ENCODE measurements around the gene NEK4. TPM values are rescaled to one million over a fixed set of nuclear protein-coding genes. Genes with fewer than 3 reads are reported as not detected.

Gene NEK4
- total RNA-seq, 1 experiment from 2014 or later: 22.0 TPM

DNA sequence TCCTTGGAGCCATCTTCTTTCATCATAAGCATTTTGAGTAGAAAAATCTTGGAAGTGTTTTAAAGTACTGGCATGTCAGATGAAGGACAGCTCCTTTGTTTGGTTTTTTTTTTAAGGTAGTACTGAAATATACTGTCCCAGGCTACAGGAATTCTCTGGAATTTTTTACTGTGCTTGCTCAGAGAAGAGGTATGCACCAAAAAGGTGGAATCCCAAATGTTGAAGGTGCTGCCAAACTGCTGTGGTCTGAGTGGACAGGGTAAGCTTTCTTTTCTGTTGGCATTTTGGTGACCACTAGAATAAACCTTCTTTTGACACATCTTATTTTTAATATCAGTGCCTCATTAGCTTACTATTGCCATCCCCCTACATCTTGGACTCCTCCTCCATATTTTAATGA is 77.7 kb downstream of the NEK4 start:
- H3K27ac ChIP-seq (ENCODE audit: low read depth, low read length, poor library complexity, severe bottlenecking): no peak overlapping the region
- intact Hi-C loops (cut with micrococcal nuclease; ENCODE audit: unreplicated experiment): no loop called here
- TF ChIP-seq, protein P1, sequence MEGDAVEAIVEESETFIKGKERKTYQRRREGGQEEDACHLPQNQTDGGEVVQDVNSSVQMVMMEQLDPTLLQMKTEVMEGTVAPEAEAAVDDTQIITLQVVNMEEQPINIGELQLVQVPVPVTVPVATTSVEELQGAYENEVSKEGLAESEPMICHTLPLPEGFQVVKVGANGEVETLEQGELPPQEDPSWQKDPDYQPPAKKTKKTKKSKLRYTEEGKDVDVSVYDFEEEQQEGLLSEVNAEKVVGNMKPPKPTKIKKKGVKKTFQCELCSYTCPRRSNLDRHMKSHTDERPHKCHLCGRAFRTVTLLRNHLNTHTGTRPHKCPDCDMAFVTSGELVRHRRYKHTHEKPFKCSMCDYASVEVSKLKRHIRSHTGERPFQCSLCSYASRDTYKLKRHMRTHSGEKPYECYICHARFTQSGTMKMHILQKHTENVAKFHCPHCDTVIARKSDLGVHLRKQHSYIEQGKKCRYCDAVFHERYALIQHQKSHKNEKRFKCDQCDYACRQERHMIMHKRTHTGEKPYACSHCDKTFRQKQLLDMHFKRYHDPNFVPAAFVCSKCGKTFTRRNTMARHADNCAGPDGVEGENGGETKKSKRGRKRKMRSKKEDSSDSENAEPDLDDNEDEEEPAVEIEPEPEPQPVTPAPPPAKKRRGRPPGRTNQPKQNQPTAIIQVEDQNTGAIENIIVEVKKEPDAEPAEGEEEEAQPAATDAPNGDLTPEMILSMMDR (conservative IDR thresholded peaks at IDR 0.05; ENCODE audit: low read depth, low read length): no peak
- TF ChIP-seq EZH2 (IDR thresholded peaks at IDR 0.05; ENCODE audit: borderline replicate concordance, low read depth, low read length, poor library complexity, severe bottlenecking): no peak
- ChIA-PET CTCF (no interaction called here), POLR2A (ENCODE audit: low non-redundant PET) (no interaction called here)
- no peaks in the 10 kb centered on the region for H3K9me3 ChIP-seq (ENCODE audit: low read depth, low read length, poor library complexity, severe bottlenecking)
- peaks cover 87% of the 10 kb centered on the region for H3K36me3 ChIP-seq (ENCODE audit: insufficient read depth, low read length, poor library complexity, severe bottlenecking)
- H3K27me3 ChIP-seq (replicated peaks; ENCODE audit: insufficient read depth, low read depth, low read length, poor library complexity): no peaks in the 10 kb centered on the region
- BruUV-seq (replicated peaks): no TSS peak
- peaks cover under 1% of the 10 kb centered on the region for H3K4me1 ChIP-seq (ENCODE audit: insufficient read depth, low read length, poor library complexity, severe bottlenecking)
- no peak overlapping the region for H3K4me3 ChIP-seq (ENCODE audit: low read depth, low read length, poor library complexity, severe bottlenecking)
- DNase-seq (ENCODE audit: low spot score): no peak

DNA sequence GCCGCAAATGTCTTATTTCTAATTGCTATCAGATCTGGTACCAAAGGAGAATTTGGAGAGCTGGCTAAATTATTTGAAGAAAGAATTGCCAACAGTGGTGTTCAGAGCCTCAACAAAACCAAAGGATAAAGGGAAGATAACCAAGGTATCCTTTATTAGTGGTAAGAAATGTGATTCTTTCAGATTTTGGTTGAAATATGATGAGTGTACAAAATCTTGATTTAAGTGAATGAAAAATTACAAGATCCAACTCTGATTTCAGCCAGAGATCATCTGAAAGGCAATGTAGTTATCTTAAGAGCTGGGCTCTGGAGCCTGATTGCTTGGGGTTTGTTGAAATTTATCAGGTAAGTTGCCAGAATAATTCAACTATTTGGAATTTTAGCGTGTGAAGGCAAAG is 80.2 kb downstream of the NEK4 start:
- ChIA-PET CTCF (no interaction called here), POLR2A (ENCODE audit: low non-redundant PET) (no interaction called here)
- H3K36me3 ChIP-seq (ENCODE audit: insufficient read depth, low read length, poor library complexity, severe bottlenecking): peaks cover 88% of the 10 kb centered on the region
- H3K4me1 ChIP-seq (ENCODE audit: insufficient read depth, low read length, poor library complexity, severe bottlenecking): peaks cover 12% of the 10 kb centered on the region
- no peak overlapping the region for H3K4me3 ChIP-seq (ENCODE audit: low read depth, low read length, poor library complexity, severe bottlenecking)
- no TSS peak for BruUV-seq (replicated peaks)
- intact Hi-C loops (cut with micrococcal nuclease; ENCODE audit: unreplicated experiment): no loop called here
- no peak for DNase-seq (ENCODE audit: low spot score)
- no peak overlapping the region for H3K27ac ChIP-seq (ENCODE audit: low read depth, low read length, poor library complexity, severe bottlenecking)
- no peaks in the 10 kb centered on the region for H3K27me3 ChIP-seq (replicated peaks; ENCODE audit: insufficient read depth, low read depth, low read length, poor library complexity)
- TF ChIP-seq, protein P1 (conservative IDR thresholded peaks at IDR 0.05; ENCODE audit: low read depth, low read length): no peak
- no peak for TF ChIP-seq EZH2 (IDR thresholded peaks at IDR 0.05; ENCODE audit: borderline replicate concordance, low read depth, low read length, poor library complexity, severe bottlenecking)
- H3K9me3 ChIP-seq (ENCODE audit: low read depth, low read length, poor library complexity, severe bottlenecking): no peaks in the 10 kb centered on the region

DNA sequence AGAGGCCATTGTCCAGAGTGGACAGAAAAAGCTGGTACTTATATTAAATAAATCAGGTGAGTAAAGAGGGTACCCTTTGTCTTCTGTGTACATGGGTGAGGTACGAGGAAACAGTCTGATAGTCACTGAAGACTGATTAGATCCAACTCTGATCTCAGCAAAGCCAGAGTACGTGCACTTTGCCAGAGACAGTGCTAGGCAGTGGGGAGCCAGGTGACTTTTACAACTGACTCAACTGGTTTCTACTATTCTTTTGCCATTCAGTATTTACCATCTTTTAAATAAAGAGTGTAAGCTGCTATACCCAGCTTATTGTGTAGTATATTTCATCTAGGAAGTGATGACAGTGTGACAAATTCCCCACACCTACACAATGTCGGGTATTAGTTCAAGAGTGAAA is 81.6 kb downstream of the NEK4 start:
- Histone ChIP-seq H3K36me3 (ENCODE audit: insufficient read depth, low read length, poor library complexity, severe bottlenecking) (peaks cover 74% of the 10 kb centered on the region), H3K27me3 (replicated peaks; ENCODE audit: insufficient read depth, low read depth, low read length, poor library complexity) (no peaks in the 10 kb centered on the region), H3K4me1 (ENCODE audit: insufficient read depth, low read length, poor library complexity, severe bottlenecking) (peaks cover 12% of the 10 kb centered on the region), H3K4me3 (ENCODE audit: low read depth, low read length, poor library complexity, severe bottlenecking) (no peak overlapping the region), H3K27ac (ENCODE audit: low read depth, low read length, poor library complexity, severe bottlenecking) (no peak overlapping the region), H3K9me3 (ENCODE audit: low read depth, low read length, poor library complexity, severe bottlenecking) (no peaks in the 10 kb centered on the region)
- CTCF ChIA-PET: no interaction called here
- BruUV-seq (replicated peaks): no TSS peak
- TF ChIP-seq EZH2 (IDR thresholded peaks at IDR 0.05; ENCODE audit: borderline replicate concordance, low read depth, low read length, poor library complexity, severe bottlenecking): no peak
- TF ChIP-seq, protein P1 (conservative IDR thresholded peaks at IDR 0.05; ENCODE audit: low read depth, low read length): no peak
- POLR2A ChIA-PET (ENCODE audit: low non-redundant PET): interaction anchor here (0.6 kb wide), 1 partner anchor 429 kb away, joined by 3 read pairs; no protein-coding TSS in a partner anchor
- no peak for DNase-seq (ENCODE audit: low spot score)
- intact Hi-C loops (cut with micrococcal nuclease; ENCODE audit: unreplicated experiment): no loop called here
